ENCODE measurements around the gene ID2.

The ID2 gene

DNA sequence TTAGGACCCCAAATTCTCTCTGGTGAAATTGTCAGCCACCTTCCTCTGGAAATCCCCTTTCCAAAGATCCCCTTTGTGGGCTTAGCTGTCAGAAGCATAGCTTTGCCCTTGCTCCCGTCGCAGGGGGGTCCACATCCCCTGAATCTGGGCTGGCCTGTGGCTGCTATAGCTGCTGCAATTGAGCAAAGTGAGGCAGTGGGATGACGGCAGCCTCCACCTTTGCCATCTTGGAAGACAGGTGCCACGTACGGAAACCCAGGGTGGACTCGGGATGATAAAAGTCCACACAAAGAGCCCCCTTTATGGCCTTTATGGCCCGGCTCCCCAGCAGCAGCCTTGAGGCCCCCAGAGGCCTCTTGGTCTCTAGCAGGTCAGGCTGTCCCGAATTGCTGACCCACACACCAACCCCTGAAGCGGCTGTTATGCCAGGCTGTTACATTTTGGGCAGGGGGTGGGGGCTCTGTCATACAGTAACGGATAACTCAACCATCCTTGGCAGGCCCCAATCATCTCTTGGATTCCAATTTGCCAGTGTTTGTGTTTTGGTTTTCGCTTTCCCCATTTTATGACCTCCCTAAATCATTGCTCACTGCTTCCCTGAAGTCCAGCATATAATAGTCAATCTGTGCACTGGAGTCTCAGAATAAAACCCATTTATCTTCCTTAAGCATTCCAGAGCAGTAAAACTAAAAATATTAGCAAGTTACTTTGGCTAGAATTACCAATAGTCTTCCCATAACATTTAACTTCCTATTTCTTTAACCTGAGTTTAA is 33.2 kb upstream of the ID2 start:
- no peak for DNase-seq (ENCODE audit: low spot score)

- no peak for DNase-seq (ENCODE audit: low spot score)
These were observed 32.1 kb upstream of the ID2 start for GRCh38 chr2:8649718-8650117.

GRCh38 chr2:8650256-8650655 is 31.6 kb upstream of the ID2 start:
- no peak for DNase-seq (ENCODE audit: low spot score)

GRCh38 chr2:8652774-8653426 is 29.0 kb upstream of the ID2 start:
- no peak for DNase-seq (ENCODE audit: low spot score)

GRCh38 chr2:8653485-8653884 is 28.4 kb upstream of the ID2 start:
- peak; percentile 38 for DNase-seq (ENCODE audit: low spot score)

DNA sequence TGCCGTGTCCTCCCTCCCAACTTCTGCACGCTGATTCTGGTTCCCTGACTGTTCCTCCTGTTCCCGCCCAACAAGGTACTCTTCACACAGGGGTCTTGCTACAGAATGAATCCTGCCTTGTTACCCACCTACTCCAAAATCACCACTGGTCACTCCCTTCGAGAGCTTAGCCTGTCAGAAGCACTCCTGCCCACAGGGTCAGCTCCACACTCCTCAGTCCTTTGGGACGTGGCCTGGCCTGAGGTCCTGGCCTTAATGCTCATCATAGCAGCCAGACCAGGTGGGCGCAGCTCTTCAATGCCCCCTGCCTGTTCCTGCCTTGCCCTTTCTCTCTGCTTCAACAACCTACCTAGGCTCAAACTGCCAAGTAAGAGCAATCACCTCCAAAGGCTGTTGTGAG is 27.8 kb upstream of the ID2 start:
- DNase-seq (ENCODE audit: low spot score) = no peak

DNA sequence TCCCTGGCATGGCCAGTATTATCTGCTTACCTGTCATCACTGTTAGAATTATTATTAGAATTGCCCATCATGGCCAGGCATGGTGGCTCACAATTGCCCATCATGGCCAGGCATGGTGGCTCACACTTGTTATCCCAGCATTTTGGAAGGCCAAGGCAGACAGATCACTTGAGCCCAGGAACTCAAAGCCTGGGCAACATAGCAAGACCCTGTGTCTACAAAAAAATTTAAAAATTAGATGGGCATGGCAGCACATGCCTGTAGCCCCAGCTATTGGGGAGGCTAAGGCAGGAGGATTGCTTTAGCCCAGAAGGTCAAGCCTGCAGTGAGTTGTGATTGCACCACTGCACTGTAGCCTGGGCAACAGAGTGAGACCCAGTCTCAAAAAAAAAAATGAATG is 27.4 kb upstream of the ID2 start:
- no peak for DNase-seq (ENCODE audit: low spot score)

DNA sequence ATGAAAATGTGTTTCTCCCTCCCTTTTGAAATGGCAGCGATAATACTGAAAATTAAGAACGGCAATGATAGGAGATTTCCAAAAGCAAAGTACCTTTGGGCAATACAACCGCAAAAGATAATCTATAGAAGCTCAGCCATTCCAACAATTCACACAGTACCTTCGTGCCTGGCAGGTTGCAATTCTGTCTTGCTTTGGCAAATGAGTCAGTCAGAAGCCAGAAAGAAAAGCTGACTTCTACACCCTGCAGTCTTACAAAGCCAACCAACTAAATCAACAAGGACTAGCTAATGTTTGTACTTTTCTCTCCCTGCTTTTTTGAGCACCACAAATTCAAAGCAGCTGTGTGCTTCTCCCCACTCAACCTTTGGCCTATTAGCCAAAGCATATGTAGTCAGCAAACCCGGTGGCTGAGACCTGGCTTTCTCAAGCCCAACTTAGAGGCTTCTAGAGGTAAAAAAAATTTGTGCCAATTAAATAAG is 25.7 kb upstream of the ID2 start:
- DNase-seq (ENCODE audit: low spot score) = no peak

GRCh38 chr2:8656811-8657210 is 25.0 kb upstream of the ID2 start:
- no peak for DNase-seq (ENCODE audit: low spot score)

- DNase-seq (ENCODE audit: low spot score) = no peak
These were observed 24.3 kb upstream of the ID2 start for GRCh38 chr2:8657423-8658062.

DNA sequence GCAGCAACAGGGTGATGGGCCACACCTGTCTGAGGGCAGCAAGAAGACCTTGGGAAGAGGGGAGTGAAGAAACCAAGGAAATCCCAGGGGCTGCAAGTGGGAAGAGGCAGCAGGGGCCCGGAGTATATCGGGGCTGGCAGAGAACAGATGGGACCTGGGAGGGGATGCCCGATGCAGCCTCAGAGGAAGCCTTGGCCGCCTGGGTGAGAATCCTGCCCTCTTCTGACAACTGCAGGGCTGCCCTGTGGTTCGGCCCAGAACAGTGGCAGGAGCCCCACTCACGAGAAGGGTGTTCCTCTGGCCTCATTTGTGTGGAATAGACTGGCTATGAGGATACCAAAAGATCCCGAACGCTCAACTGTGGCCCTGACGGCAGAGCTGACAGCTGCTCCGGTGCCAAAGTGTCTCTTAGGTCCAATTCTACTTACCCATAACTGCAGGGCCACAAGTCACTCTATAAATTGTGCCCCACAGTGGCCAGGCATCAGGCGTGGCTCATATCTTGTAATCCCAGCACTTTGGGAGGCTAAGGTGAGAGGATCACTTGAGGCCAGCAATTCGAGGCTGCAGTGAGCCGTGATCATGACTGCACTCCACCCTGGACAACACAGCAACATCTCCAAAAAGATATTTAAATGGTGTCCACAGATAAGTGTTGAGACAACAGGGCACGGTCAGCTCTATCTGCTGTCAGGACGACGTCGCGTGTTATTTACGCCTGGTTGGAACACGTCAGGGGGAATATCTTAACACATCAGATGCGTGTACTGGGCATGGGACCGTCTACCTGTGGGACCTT is 23.6 kb upstream of the ID2 start:
- DNase-seq (ENCODE audit: low spot score) = no peak

DNA sequence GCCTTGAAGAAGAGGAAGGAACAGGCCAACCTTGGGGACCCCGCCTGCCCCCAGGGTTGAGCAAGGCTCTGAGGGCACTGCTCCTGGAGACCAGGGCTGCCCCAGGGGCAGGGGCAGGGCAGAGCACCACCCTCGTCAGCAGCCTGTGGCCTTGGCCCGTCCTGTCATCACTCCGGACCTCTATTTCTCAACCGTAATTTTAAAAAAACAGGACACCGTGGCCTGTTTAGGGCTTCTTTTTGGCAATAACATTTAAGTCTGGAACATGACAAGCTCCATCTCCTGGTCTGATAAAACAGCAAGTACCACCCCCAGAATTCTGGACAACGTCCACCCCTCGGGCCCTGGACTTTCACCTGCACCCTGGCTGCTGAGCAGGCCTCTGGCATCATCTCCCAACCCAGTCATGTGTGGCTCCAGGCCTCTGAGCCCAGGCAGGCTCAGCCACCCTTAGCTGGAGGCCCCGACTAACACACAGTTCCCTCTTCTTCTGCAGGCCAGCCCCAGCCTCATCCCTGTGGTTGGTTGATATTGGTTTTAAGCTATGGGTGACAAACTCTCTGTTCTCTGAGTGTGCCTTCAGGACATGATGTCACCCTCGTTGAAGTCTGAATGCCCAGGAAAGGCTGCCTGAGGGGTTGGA is 22.6 kb upstream of the ID2 start:
- DNase-seq (ENCODE audit: low spot score) = no peak

DNA sequence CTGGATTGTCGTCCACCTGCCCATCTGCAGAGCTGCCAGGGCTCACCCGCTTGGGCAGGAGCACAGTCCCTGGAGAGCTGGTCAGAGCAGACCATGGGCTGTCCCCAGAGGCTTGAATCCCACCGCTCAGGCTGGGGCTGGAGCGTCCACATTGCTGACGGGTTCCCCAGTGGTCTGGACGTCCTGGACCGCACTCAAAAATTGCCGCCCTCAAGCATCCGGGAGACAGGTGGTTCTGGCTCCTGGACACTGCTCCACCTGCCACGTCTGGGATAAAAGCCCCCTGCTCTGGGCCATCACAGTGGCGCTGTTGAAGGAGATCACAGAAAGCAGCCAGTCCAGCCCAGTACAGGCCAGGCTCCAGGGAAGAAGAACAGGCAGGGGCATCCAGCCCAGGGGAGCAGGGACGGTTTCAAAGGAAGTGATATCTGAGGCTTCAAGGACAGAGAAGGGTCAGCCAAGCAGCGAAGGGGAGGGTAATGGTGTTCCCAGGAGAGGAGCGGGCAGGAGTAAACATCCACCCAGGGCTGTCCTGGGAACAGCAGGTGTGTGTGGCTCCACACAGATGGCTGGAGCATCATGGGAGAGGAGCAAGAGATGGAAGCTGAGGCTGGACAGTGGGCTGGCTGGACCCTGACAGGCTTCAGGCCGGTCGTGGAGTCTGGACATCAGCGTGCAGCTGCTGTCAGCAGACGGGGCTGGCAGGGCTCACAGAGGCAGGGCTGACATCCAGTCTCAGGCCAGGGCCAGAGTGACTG is 21.9 kb upstream of the ID2 start:
- DNase-seq (ENCODE audit: low spot score) = no peak

- DNase-seq (ENCODE audit: low spot score) = no peak
These were observed 20.6 kb upstream of the ID2 start for GRCh38 chr2:8661235-8661634.

DNA sequence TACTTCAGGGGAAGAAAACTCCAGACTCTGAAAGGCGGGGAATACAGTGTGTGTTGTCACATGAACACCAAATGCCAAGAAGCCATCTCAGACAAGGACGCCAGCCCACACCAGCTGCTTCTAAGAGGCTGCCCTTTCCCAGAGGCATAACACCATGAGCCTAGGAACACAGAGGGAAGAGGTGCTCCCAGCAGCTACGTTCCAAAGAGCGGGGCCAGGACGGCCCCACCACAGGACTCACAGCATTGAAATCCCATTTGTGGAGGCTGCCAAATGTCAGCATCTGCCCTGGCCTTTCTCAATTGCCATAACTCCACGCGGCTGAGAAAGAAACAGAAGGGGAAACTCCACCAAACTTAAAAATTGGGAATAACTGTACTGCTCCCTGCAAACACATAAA is 20.1 kb upstream of the ID2 start:
- no peak for DNase-seq (ENCODE audit: low spot score)

DNA sequence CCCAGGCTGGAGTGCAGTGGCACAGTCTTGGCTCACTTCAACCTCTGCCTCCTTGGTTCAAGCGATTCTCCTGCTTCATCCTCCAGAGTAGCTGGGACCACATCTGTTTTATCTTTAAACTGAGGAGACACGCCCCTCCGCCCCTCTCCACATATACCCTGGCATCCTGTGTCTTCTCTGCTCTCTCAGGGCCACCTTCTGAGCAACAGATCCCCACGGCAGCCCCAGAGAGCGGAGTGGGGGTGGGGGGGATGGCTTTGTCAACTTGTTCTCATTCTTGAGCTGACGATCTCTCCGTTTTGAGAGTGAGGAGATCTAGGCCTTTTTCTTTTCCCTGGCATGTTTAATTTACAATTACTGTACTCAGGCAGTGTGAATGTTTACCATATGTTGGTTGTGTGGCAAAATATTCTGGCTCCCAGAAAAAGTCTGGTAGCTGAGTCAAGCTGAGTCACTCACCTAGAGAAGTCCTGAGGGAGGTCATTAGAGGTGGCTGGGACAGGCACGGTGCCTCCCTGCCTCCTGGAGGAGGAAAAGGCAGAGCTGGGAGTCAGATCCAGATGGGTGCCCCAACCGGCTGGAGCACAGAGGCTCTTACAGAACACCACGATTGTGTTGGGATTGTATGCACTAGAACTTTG is 19.5 kb upstream of the ID2 start:
- no peak for DNase-seq (ENCODE audit: low spot score)

GRCh38 chr2:8663997-8664396 is 17.9 kb upstream of the ID2 start:
- DNase-seq (ENCODE audit: low spot score) = no peak

DNA sequence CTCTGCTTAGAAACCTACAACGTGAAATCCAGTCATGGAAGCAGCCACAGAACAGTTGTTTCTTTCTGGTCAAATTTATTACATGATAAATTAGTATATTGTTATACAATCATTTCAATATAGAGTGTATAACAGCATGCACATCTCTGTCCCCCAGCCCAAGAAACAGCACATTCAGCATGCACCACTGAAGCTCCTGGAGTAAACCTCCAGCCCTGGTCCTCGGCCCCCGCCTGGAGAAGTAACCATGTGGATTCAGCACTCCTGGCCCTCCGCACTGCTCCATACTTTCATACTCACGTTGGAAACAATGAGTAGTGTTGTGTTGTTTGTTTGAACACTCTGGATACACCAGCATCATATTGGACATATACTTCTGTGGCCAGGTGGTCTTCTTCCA is 15.3 kb upstream of the ID2 start:
- no peak for DNase-seq (ENCODE audit: low spot score)

- DNase-seq (ENCODE audit: low spot score) = no peak
These were observed 13.9 kb upstream of the ID2 start for GRCh38 chr2:8667896-8668512.

DNA sequence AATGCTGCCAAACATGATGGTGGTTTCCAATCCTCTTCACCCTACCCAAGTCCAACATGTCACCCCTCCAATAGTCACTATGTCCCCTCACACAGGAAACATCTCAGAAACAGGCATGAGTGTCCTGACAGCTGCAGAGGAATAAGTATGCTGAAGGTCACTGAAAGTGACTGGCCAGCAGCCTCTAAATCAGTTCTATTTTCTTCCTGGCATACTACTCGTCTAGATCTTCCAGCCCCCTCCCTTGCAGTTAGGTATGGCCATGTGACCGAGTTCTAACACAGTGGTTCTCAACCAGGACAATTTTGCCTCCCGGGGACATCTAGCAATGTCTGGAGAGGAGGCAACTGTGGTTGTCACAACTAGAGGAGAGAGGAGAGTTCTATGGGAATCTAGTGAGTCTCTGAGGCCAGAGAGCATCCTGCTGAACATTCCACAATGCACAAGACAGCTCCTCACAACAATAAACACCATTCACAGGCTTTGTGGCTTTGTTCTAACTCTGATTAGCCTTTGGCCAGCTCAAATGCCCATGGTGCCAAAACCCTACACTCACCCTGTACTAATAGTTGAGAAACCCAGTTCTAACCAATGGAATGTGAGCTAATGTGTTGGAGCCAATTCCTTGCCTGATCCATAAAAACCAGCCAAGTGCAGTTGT is 12.6 kb upstream of the ID2 start:
- DNase-seq (ENCODE audit: low spot score) = no peak

Data from germinal center (tissue), 1 donor.